ENCODE measurements around the gene FGF14.

DNA sequence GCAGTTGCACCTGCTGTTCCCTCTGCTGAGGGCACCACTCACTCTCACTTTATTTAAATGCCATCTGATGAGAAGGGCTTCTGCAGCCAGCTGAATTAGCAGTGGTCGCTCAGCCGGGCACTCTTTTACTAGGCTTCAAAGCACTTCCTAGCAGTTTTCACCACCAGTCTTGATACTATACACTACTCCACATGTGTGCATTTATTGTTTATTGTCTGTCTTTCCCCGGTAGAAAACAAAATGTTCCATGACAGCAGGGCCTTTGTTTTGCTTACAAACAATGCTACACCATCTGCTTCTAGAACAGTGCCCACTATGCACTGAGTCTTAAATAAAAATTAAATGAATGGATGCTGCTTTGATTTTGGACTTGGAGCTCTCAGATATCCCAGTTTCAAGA lies 404.9 kb downstream of the FGF14 start:
- no peak for TF ChIP-seq CTCF (IDR thresholded peaks at IDR 0.05)
- TF ChIP-seq POLR2A (IDR thresholded peaks at IDR 0.05) = no peak
